Uterine smooth muscle cell (primary cell): ENCODE results near the gene SRR. TPM values are rescaled to one million over a fixed set of nuclear protein-coding genes. Genes with fewer than 3 reads are reported as not detected.

Experiments used
- total RNA-seq: library from RNA; depleted of rRNA; stranded (reverse); fragments of >200 nt; gene quantifications from 2 replicates; pipeline ENCODE4 v1.2.3, GENCODE V29; 2014

The SRR gene
- 20.8 and 22.1 TPM in 2 replicates for total RNA-seq

GRCh38 chr17:2303204-2304188 is at the start of gene SRR, which contains the start of gene SMG6:
SRR (plus strand) TSS chr17:2303950; CDS start chr17:2315561, 11,611 bp downstream.
SMG6 (minus strand) TSS chr17:2303785; CDS start chr17:2303720, 65 bp downstream.

GRCh38 chr17:2336215-2336851 is 32.6 kb downstream of the SRR start, which contains the start of gene TSR1:
TSR1 (minus strand) TSS chr17:2336457; CDS start chr17:2336427, 30 bp downstream.

GRCh38 chr17:2336852-2337543 is 33.2 kb downstream of the SRR start, which contains the start of gene SGSM2:
SGSM2 (plus strand) TSS chr17:2337501; CDS start chr17:2337689, 188 bp downstream.

Other genes with a start within 250 kb of the SRR start
- gene HIC1, start 248.8 kb upstream of the SRR start, total RNA-seq, result 60.7 and 107 TPM in 2 replicates
- 34.7 and 51.0 TPM in 2 replicates for gene SMG6, start 165 bp upstream of the SRR start, total RNA-seq
- 67.0 and 95.7 TPM in 2 replicates for gene TSR1, start 32.5 kb downstream of the SRR start, total RNA-seq
- 29.1 and 48.0 TPM in 2 replicates for gene SGSM2, start 33.6 kb downstream of the SRR start, total RNA-seq
- 11.1 and 13.5 TPM in 2 replicates for gene MNT, start 97.1 kb downstream of the SRR start, total RNA-seq
- gene METTL16, start 207.9 kb downstream of the SRR start, total RNA-seq, result 15.9 and 20.1 TPM in 2 replicates